Measurements from ENCODE around the gene KPNA6.

DNA sequence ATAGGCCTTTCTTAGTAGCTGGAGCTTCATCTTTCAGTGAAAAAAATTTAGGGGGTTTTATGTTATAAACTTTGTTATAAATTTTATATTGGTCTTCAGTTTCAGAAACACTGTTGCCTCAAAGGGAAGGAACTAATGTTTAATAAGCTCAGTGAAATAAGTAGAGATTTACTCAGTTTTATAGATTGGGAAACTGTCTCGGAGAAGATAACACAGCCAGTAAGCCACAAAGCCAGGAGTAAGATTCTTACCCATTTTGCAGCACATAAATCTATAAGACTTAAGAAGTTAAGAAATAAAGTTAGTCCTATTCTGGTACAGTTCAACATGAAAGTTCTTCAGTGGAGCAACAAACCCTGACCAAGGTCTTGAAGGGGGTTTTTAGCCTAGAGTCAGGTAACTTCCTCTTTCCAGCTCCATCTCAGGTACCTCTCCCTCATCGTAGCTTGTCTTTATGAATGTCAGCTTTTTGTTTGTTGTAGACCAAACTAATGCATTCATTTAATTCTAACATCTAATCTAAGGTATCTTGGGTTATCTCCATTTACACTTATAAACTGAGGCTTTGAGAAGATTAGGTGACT, 3.3 kb downstream of the KPNA6 start:
- TF ChIP-seq TEAD4 (CRISPR knock-in tag; IDR thresholded peaks at IDR 0.05) (no peak), SP1 (CRISPR knock-in tag; conservative IDR thresholded peaks at IDR 0.05) (no peak), ESRRA (CRISPR knock-in tag; IDR thresholded peaks at IDR 0.05; ENCODE audit: borderline replicate concordance) (no peak), NFYB (CRISPR knock-in tag; conservative IDR thresholded peaks at IDR 0.05; ENCODE audit: low read depth) (no peak), JUN (CRISPR knock-in tag; IDR thresholded peaks at IDR 0.05) (no peak)
- TF ChIP-seq, protein P1, sequence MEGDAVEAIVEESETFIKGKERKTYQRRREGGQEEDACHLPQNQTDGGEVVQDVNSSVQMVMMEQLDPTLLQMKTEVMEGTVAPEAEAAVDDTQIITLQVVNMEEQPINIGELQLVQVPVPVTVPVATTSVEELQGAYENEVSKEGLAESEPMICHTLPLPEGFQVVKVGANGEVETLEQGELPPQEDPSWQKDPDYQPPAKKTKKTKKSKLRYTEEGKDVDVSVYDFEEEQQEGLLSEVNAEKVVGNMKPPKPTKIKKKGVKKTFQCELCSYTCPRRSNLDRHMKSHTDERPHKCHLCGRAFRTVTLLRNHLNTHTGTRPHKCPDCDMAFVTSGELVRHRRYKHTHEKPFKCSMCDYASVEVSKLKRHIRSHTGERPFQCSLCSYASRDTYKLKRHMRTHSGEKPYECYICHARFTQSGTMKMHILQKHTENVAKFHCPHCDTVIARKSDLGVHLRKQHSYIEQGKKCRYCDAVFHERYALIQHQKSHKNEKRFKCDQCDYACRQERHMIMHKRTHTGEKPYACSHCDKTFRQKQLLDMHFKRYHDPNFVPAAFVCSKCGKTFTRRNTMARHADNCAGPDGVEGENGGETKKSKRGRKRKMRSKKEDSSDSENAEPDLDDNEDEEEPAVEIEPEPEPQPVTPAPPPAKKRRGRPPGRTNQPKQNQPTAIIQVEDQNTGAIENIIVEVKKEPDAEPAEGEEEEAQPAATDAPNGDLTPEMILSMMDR (IDR thresholded peaks at IDR 0.05) = no peak
- TF ChIP-seq, protein P2, sequence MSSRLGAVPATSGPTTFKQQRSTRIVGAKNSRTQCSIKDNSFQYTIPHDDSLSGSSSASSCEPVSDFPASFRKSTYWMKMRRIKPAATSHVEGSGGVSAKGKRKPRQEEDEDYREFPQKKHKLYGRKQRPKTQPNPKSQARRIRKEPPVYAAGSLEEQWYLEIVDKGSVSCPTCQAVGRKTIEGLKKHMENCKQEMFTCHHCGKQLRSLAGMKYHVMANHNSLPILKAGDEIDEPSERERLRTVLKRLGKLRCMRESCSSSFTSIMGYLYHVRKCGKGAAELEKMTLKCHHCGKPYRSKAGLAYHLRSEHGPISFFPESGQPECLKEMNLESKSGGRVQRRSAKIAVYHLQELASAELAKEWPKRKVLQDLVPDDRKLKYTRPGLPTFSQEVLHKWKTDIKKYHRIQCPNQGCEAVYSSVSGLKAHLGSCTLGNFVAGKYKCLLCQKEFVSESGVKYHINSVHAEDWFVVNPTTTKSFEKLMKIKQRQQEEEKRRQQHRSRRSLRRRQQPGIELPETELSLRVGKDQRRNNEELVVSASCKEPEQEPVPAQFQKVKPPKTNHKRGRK (CRISPR knock-in tag; IDR thresholded peaks at IDR 0.05; ENCODE audit: borderline replicate concordance) = no peak

Measured in WTC11 (cell line).